Endothelial cell of umbilical vein (primary cell): Measurements from ENCODE around the gene MCM3. TPM values are rescaled to one million over a fixed set of nuclear protein-coding genes. Genes with fewer than 3 reads are reported as not detected.
A peak's percentile ranks its signal among the peaks of the same experiment; 100 is the strongest.

Experiments used
- BruUV-seq: library from RNA; stranded (reverse); fragments of 400-500 nt; replicated peaks from 2 replicates; lab custom pipeline; 2021; lab: Mats Ljungman, UMichigan
- CTCF ChIA-PET: fragments of 300-600, 350-600 bp; sonication (Branson Sonifier 250); formaldehyde crosslinking; loops from one replicate; lab custom pipeline; 2021; ENCODE audit warnings: antibody characterized with exemption, inconsistent platforms; lab: Charles Lee
- POLR2A ChIA-PET: fragments of 300-600, 350-600 bp; sonication (Branson Sonifier 250); formaldehyde crosslinking; loops from one replicate; lab custom pipeline; 2021; ENCODE audit warnings: antibody characterized with exemption, inconsistent platforms; lab: Charles Lee
- DNase-seq: peaks from one replicate; pipeline ENCODE4 v3.0.0-alpha.2; 2011; ENCODE audit warnings: low read depth, low spot score
- FAIRE-seq: peaks from 2 replicates; lab custom pipeline; 2011; peaks lifted over from hg19 to GRCh38; lab: Jason Lieb, UNC
- H2AFZ ChIP-seq: 2 replicates; pipeline ENCODE4 v1.6.0; 2012; ENCODE audit warnings: low read depth, low read length, control low read depth, inconsistent platforms
- H3K27ac ChIP-seq: 2 replicates; pipeline ENCODE4 v1.5.1; 2011; ENCODE audit warnings: low read depth, mild to moderate bottlenecking, control low read depth, low read length, moderate library complexity; ENCODE audit not compliant: insufficient read depth
- H3K27me3 ChIP-seq, 2 experiments: 2 replicates each; pipeline versions ENCODE4 v1.6.0 to v1.6.1; 2011; ENCODE audit warnings: low read length in 2 of 2, mixed read lengths in 1 of 2; ENCODE audit not compliant: control insufficient read depth in 2 of 2, insufficient read depth in 2 of 2
- H3K36me3 ChIP-seq, 2 experiments: 2 replicates in 1 of 2; 3 replicates in 1 of 2; pipeline ENCODE4 v1.5.1; 2011; ENCODE audit warnings: low read length in 2 of 2, mild to moderate bottlenecking in 1 of 2, moderate library complexity in 1 of 2; ENCODE audit not compliant: control insufficient read depth in 2 of 2, insufficient read depth in 2 of 2; ENCODE audit errors: extremely low read depth in 1 of 2
- H3K4me1 ChIP-seq: 3 replicates; pipeline ENCODE4 v1.5.1; 2011; ENCODE audit warnings: mild to moderate bottlenecking, low read length; ENCODE audit not compliant: control insufficient read depth, insufficient read depth; ENCODE audit errors: extremely low read depth
- H3K4me2 ChIP-seq: 2 replicates; pipeline ENCODE4 v1.6.1; 2011; ENCODE audit warnings: low read length, control low read depth, mixed read lengths; ENCODE audit not compliant: insufficient read depth
- H3K4me3 ChIP-seq, 3 experiments: fragments of 200-600 bp in 1 of 3; sonication (generic), shearing (Covaris generic) in 1 of 3; replicated peaks in 1 of 3; 2 replicates each; pipeline ENCODE4 v1.5.1; 2011 to 2016; ENCODE audit warnings: control low read depth in 3 of 3, low read length in 3 of 3, mild to moderate bottlenecking in 2 of 3, inconsistent platforms in 1 of 3, low read depth in 1 of 3, moderate library complexity in 1 of 3; ENCODE audit not compliant: insufficient read depth in 1 of 3
- H3K79me2 ChIP-seq: 2 replicates; pipeline ENCODE4 v1.6.0; 2012; ENCODE audit warnings: low read length, inconsistent platforms; ENCODE audit not compliant: control insufficient read depth, insufficient read depth
- H3K9ac ChIP-seq: replicated peaks from 2 replicates; pipeline ENCODE3; 2011; ENCODE audit warnings: low read length, control low read depth; ENCODE audit not compliant: insufficient read depth; ENCODE audit errors: extremely low read depth
- H3K9me1 ChIP-seq: replicated peaks from 3 replicates; pipeline ENCODE4 v1.6.0; 2011; ENCODE audit warnings: mild to moderate bottlenecking, low read length; ENCODE audit not compliant: control insufficient read depth, insufficient read depth; ENCODE audit errors: extremely low read depth
- H3K9me3 ChIP-seq: replicated peaks from 2 replicates; pipeline ENCODE4 v1.5.1; 2012; ENCODE audit warnings: low read length, inconsistent platforms; ENCODE audit not compliant: control insufficient read depth, insufficient read depth
- H4K20me1 ChIP-seq: replicated peaks from 2 replicates; pipeline ENCODE3; 2011; ENCODE audit warnings: mild to moderate bottlenecking, low read length; ENCODE audit not compliant: control insufficient read depth, insufficient read depth; ENCODE audit errors: extremely low read depth
- CTCF ChIP-seq, 2 donors: IDR thresholded peaks; 1 replicate in 1 of 2; 2 replicates in 1 of 2; pipeline ENCODE4 v1.5.1; 2011; ENCODE audit warnings: low read length in 2 of 2, mild to moderate bottlenecking in 2 of 2, moderate library complexity in 2 of 2, control low read depth in 1 of 2, inconsistent platforms in 1 of 2, low read depth in 1 of 2; ENCODE audit not compliant: insufficient read depth in 1 of 2; ENCODE audit errors: extremely low read depth in 1 of 2
- EZH2 ChIP-seq: IDR thresholded peaks from 2 replicates; pipeline ENCODE4 v1.6.1; 2012; ENCODE audit warnings: borderline replicate concordance, low read depth, mild to moderate bottlenecking, moderate library complexity, low read length, inconsistent platforms; ENCODE audit not compliant: severe bottlenecking
- FOS ChIP-seq: IDR thresholded peaks from 2 replicates; pipeline ENCODE4 v1.6.1; 2011; ENCODE audit warnings: mild to moderate bottlenecking, low read length, moderate library complexity, borderline replicate concordance; ENCODE audit not compliant: insufficient read depth
- GATA2 ChIP-seq: IDR thresholded peaks from 2 replicates; pipeline ENCODE4 v1.7.0; 2011; ENCODE audit warnings: low read depth, mild to moderate bottlenecking, moderate library complexity, mixed read lengths, low read length; ENCODE audit not compliant: insufficient read length, insufficient read depth
- JUN ChIP-seq: IDR thresholded peaks from 2 replicates; pipeline ENCODE4 v1.6.1; 2011; ENCODE audit warnings: borderline replicate concordance, low read depth; ENCODE audit not compliant: insufficient read length, insufficient read depth
- MYC ChIP-seq: IDR thresholded peaks from one replicate; pipeline ENCODE4 v1.6.1; 2011; ENCODE audit warnings: mild to moderate bottlenecking, low read depth, low read length
- POLR2A ChIP-seq: IDR thresholded peaks from 2 replicates; pipeline ENCODE4 v1.6.1; 2012; ENCODE audit warnings: low read depth, mild to moderate bottlenecking, control low read depth, low read length
- POLR2AphosphoS5 ChIP-seq: IDR thresholded peaks from 2 replicates; pipeline ENCODE4 v1.6.1; 2012; ENCODE audit warnings: low read depth, mild to moderate bottlenecking, control low read depth, low read length, moderate library complexity; ENCODE audit not compliant: insufficient read depth
- dilution Hi-C: fragments of 300-500 bp; cut with MboI; formaldehyde crosslinking; loops from one replicate; pipeline ENCODE4 v1.15.0; 2019; ENCODE audit warnings: low sequenced_read_pairs; ENCODE audit not compliant: extremely low pct_ligation_motif_present
- intact Hi-C: fragments of 100-400 bp; cut with micrococcal nuclease; formaldehyde crosslinking; loops from one replicate; pipeline ENCODE4 v1.10.0; 2022
- polyA plus RNA-seq, 4 experiments: library from polyadenylated mRNA; depleted of rRNA in 3 of 4; stranded (reverse) in 3 of 4; unstranded in 1 of 4; fragments of >200 nt; gene quantifications; 2 replicates each; pipeline versions ENCODE4 v1.2.1 to v1.2.3, GENCODE V29; 2011 to 2012; ENCODE audit warnings: missing spikeins in 1 of 4
- total RNA-seq: library from RNA; stranded (reverse); gene quantifications from 2 replicates; pipeline ENCODE4 v1.2.3, GENCODE V29; 2021

Gene MCM3
- total and polyA plus RNA-seq, 2 donors (not counting 3 experiments of a cell fraction or from before 2014, with no cell fraction given), result 57.2 to 81.6 TPM

- no peak for DNase-seq
- POLR2A ChIA-PET, result no interaction called here
- H3K27ac ChIP-seq, result no peak overlapping the region
- TF ChIP-seq MYC, result no peak
- no peak for TF ChIP-seq GATA2
- no peak for TF ChIP-seq EZH2
- dilution Hi-C loops, result no loop called here
- H3K4me3 ChIP-seq, result no peak overlapping the region
- no peak overlapping the region for H3K9ac ChIP-seq
- no peaks in the 10 kb centered on the region for H3K9me1 ChIP-seq
- no peaks in the 10 kb centered on the region for H3K36me3 ChIP-seq
- no peak overlapping the region for H2AFZ ChIP-seq
- no peaks in the 10 kb centered on the region for H4K20me1 ChIP-seq
- no peaks in the 10 kb centered on the region for H3K4me1 ChIP-seq
- FAIRE-seq, result no peak
- no peak overlapping the region for H3K4me2 ChIP-seq
- CTCF ChIA-PET, result no interaction called here
- intact Hi-C loops, result no loop called here
- H3K9me3 ChIP-seq, result no peaks in the 10 kb centered on the region
- no TSS peak for BruUV-seq
- H3K79me2 ChIP-seq, result no peaks in the 10 kb centered on the region
- no peaks in the 10 kb centered on the region for H3K27me3 ChIP-seq
Observed at GRCh38 chr6:52326540-52327364, 42.2 kb upstream of the MCM3 start.

- Histone ChIP-seq H3K27ac (no peak overlapping the region), H3K79me2 (no peaks in the 10 kb centered on the region), H2AFZ (peak overlapping the region; percentile 11), H3K9ac (no peak overlapping the region), H4K20me1 (no peaks in the 10 kb centered on the region), H3K36me3 (no peaks in the 10 kb centered on the region), H3K4me2 (no peak overlapping the region), H3K9me3 (no peaks in the 10 kb centered on the region), H3K4me3 (no peak overlapping the region), H3K27me3 (no peaks in the 10 kb centered on the region), H3K4me1 (no peaks in the 10 kb centered on the region), H3K9me1 (no peaks in the 10 kb centered on the region)
- TF ChIP-seq POLR2A (no peak), FOS (no peak), CTCF (IDR thresholded peaks at IDR 0.05; ENCODE audit: extremely low read depth in 1 of 2, insufficient read depth in 1 of 2, low read depth in 1 of 2, low read length in 2 of 2) (no peak), MYC (no peak), JUN (no peak), GATA2 (no peak), POLR2AphosphoS5 (no peak)
- dilution Hi-C loops (no loop called here), intact Hi-C loops (no loop called here)
- no TSS peak for BruUV-seq
- DNase-seq (no peak), FAIRE-seq (no peak)
- POLR2A ChIA-PET, result no interaction called here
- CTCF ChIA-PET, result no interaction called here
Observed at GRCh38 chr6:52325695-52326471, 41.3 kb upstream of the MCM3 start.
